NCI-H128 (cell line): Measurements from ENCODE around the gene STX8.

Experiments
- DNase-seq: peaks from one replicate; lab custom pipeline; 2025; ENCODE audit not compliant: unreplicated experiment; lab: John Stamatoyannopoulos, UW

Gene STX8

DNA sequence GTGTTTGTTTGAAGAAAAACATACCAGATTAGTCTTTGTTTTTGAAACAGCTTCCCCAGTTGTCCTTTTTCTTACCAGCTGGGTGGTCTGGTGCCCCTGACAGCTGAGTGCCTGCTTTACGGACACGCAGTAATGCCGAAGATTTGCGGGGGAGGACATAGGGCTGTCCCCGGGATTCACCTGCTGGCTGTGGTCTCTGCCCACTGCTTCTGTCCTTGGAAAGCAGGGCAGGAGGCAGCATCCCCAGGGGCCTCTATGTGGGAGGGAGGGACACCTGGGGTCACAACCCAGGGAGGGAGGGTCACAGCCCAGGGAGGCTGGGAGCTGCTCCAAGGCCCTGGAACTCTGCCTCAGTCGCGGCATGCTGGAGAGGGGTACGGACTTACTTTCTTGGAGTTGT, 332.6 kb downstream of the STX8 start:
- no peak for DNase-seq

DNA sequence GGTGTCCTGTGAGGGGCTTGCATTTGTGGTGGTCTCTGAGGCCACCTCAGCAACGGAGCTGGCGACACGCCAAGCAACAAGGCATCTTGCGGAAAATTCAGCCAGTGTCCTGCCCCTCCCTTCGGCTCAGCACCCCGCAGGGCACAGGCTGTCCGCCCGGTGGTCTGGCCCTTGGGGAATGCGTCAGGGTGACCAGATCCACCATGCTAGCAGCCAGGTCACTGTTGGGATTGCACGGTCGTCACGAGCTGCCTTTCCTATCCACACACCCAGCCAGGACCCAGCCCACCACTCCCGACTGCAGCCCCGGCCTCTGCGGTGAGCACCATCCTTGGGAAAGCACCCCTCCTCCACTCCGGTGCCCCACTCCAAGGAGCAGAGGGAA, 333.1 kb downstream of the STX8 start:
- DNase-seq = no peak

DNA sequence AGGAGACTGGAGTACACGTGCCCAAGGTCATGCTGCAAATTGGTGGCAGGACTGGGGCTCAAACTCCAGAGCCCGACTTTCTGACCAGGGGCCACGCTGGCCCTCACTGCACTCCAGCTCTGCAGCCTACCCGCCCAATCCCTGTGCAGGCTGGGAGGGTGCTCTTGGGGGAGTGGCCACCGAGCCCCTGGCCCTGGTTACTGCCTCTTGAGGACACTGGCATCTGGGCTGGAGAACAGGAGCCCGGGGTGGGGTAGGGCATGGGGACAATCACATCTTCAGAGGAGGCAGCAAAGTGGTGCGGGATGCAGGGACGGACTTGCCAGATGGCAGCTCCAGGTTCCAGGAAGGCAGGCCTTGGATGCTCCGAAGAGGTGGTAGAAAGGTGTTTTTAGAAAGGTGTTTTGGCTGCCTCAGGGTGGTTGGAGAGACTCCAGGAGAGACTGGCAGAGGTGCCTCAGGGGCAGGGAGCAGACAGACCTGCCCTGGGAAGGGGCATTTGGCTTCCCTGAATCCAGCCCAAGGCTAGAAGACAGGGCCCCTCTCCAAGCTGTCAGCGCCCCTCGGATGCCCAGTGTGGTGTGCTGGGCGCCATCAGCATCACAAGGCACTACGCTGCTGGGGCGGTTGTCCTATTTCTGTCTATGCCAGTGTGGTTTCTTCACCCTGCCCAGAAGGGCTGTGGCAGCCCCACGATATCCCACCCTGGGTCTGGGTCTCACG, 333.7 kb downstream of the STX8 start:
- no peak for DNase-seq

- DNase-seq = no peak
These were observed 334.3 kb downstream of the STX8 start for GRCh38 chr17:9241371-9241712.

DNA sequence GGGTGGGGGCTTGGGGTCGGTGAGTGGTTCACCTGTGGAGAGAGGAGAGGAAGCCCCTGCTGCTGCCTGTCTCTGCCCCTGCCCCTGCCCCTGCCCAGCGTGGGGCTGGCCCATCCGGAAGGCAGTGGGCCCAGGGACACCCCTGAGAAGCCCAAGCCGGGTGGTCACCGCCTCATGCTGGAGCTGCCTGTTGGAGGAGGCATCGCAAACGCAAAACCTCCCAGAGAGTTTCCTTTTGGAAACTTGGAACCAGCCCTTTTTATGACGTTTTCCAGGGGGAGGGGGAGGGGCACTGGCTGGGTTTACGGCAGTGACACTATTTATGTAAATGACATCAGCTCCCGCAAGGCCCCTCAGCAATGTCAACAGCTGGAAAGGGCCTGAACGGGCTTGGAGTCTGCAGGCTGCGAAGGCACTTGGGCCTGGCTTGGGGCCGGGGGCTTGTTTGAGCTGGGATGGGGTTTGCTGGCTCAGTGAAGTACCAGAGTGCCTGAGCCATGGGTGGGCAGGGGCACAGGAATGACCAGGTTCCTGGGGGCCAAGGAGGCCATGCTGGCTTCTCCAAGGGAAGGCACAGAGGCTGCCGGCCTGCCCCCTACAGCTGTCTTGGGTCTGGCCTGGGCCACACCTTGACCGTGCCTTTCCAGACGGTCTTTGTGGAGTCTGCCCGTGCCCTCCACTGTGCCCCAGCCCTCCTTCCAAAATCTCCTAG, 334.8 kb downstream of the STX8 start:
- DNase-seq = no peak

DNA sequence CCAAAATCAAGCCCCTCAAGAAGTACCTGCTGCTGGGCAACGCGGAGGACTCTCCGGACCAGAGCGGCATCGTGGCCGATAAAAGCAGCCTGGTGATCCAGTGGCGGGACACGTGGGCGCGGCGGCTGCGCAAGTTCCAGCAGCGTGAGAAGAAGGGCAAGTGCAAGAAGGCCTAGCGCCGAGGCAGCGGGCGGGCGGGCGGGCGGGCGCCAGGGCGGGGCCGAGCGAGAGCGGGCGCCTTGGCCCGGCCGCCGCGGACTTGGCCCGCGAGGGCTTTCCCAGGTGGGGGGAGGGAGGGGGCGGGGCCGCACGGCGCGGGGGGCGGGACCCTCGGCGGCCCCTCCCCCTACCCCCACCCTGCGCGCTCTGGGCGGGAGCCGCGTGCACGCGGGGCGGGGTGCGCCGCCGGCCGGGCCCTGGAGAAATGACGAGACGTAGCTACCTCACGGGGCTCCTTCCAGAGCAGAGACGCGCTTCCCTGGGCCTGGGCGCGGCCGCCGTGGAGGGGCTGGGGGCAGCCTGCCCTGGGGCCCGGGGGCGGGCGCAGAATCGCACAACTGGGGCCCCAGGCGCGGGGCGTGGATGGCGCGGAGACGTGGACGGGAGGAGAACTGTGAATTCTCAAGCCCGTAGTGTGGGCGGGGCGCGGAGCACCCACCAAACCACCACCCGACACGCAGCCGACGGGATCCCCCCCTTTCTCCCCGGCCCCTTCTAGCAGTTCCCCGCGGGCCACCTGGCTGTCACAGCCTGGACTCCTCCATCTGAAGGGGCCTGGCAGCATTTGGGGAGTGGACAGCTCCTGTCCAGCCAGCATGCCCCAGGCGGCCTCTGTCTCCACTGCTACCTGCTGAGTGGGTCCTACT, 335.6 kb downstream of the STX8 start:
- DNase-seq = no peak

- no peak for DNase-seq
These were observed 336.3 kb downstream of the STX8 start for GRCh38 chr17:9239246-9239792.

DNA sequence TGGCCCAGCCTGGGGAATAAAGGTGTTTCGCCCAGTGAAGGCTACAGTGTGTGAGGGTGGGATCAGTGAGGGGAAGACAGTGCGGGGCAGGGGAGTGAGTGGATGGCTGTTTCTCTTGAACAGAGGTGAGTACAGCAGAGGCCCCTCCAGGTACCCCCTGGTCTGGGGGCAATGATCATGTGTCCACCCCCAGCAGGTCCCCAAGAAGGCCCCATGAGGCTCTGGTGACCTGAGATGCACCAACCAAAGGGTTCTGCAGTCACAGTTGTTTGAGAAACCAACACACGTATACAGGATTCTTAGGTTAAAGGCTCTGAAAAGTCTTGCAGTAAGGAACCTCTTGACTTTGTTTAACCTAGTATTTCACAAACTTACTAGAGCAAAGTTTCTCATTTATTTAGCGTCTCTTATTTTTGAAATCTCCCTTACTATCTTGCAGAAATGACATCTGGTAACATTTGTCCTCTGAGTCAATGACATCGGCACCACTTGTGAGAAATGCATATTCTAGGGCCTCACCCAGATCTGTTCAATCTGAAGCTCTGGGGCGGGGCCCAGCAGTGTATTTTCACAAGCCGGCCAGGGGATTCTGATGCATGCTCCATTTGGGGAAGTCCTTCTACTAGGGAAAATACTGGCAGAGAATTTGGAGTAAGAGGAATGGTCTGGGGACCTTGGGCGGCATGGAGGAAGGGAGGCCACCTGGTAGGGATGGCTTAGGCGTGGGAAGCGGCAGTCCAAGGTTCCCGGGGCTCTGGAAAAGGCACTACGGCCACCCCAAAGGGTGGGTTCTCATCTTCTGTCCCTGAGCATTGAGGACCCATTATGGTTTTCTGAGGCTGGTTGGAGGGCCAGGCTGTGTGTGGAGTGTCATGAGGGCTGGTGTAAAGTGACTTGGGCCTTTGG, 337.0 kb downstream of the STX8 start:
- no peak for DNase-seq

DNA sequence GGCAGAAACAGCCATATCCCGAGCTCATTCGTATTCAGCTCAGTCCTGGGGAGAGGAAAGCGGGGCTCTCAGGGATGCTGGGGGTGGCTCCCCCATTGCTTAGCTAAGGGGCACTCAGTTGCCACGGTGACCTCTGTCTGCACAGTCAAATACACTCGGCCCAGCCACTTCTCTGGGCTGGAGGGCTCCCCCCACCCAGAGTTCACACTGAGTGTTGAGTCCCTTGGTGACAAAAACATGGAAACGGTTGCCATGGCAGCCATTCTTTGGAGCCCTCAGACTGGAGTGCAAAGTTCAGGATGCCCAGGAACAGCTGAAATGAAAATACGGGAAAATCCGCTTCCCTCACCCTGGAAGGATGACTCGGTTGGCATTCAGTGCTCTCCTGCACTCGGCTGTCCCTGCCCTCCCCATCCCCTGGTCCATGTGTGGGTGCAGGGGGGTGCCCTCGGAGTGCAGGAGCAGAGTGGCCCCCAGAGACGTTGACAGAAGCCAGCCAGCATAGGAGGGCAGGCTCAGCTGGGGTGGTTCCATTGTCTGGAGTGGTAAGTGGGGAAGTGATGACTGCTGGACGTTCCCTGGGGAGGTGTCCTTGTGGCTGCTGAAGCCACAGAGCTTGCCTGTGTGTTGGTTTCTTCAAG, 337.8 kb downstream of the STX8 start:
- DNase-seq = peak; percentile 5

GRCh38 chr17:9237053-9237410, 338.6 kb downstream of the STX8 start:
- no peak for DNase-seq

- no peak for DNase-seq
These were observed 339.2 kb downstream of the STX8 start for GRCh38 chr17:9236286-9237052.

DNA sequence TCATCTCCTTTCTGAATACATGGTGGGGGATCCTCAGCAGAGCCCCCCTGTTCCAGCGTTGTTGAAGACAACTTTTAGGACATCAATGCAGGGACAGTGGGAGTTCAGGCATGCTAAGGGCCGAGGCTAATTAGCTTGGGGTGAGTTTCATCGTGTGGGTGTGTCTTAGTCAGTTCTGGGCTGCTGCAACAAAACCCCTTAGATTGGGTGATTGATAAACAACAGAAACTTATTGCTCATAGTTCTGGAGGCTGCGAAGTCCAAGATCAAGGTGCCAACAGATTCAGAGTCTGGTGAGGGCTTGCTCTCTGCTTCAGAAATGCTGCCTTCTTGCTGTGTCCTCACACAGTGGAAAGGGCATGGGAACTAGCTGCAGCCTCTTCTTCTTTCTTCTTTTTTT, 340.3 kb downstream of the STX8 start:
- DNase-seq = no peak

DNA sequence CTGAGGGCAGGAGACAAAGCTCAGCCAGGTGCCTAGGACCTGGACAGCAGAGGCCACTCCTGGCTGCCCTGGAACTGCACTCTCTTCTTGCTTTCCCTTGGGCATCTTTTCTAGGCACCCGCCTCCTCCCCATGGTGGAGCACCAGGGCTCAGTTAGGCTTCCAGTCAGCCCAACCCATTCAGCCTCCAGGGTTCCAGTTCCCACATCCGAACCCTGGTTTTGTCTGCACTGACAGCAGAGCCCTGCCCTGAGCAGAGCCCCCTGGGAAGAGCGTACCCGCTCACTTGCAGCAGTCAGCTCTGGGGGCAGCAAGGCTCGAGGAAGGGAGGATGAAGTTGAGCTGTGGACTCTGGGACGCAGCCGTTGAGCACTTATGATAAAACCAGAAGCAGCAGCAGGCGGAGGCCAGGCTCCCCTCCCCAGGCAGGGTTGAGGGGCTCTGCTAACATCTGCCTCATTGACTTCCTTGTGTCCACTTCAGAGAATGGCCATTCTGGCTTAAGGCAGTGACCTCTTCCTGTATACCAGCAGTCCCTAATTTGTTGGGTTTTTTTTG, 341.2 kb downstream of the STX8 start:
- no peak for DNase-seq

GRCh38 chr17:9233761-9234160, 341.9 kb downstream of the STX8 start:
- DNase-seq = no peak

GRCh38 chr17:9233271-9233599, 342.4 kb downstream of the STX8 start:
- DNase-seq = no peak

GRCh38 chr17:9232591-9233270, 342.9 kb downstream of the STX8 start:
- no peak for DNase-seq

- DNase-seq = no peak
These were observed 343.5 kb downstream of the STX8 start for GRCh38 chr17:9232155-9232475.

DNA sequence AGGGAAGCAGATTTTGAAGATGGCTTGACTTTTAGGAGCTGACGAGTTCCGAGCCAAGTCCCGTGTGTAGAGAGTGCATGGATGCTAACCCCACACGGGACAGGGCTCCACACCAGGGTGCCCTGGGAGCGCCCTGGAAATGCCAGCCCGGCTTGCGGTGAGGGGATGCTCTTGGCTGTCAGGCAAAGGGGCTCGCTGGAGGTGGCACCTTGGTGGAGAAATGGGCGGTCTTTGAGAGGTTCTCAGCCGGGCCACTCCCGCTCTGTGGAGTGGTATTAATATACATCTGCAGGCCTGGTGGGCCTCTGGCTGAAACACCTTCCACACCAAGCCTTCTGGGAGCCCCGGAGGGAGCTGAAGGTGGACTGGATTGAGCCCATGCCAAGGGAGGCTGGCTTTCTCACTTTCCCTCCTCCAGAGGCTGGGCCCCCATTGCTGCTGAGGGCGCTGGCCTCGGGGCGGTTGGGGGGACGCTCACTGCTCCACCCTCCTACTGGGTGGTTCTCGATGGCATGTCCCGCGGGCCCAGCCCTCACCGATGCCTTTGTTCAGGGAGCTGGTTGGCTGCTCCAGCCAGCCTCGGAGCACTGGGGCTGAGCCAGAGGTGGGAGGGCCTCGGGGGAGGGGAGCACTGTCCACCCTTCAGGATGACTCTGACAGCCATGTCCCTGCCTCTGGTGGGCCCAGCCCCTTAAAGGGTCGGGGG, 344.0 kb downstream of the STX8 start:
- no peak for DNase-seq
